ENCODE results near the gene PPP1R14B.

DNA sequence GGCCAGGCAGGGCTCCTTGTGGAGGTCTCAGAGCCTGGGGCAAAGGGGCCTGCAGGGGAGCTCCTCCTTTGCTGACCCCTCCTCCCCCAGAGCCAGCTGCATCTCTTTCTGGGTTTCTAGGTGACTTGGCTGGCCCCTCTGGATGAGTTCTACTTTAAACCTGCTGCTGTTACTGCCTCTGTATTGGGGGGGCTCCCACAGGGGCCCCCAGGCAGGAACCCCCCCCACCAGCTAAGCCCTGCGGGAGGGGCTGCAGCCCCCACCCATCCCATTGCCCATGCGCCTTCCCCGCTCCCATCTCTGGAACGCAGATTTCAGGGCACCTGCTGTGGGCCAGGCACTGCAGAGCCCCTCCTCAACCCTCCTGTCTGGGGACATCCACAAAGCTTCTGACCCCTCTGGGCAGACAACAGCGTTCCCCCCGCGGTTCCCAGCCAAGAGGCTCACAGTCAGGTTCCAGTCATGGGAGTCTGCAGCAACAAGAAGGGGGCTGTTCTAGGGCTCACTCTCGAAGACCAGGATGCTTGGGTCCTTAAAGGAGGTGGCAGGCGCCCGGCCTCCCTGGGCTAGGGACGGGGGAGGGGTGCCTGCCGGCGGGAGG, 3.8 kb upstream of the PPP1R14B start:
- no peak for TF ChIP-seq POLR2A (IDR thresholded peaks at IDR 0.05; ENCODE audit: low read depth, low read length)
- TF ChIP-seq, protein P1, sequence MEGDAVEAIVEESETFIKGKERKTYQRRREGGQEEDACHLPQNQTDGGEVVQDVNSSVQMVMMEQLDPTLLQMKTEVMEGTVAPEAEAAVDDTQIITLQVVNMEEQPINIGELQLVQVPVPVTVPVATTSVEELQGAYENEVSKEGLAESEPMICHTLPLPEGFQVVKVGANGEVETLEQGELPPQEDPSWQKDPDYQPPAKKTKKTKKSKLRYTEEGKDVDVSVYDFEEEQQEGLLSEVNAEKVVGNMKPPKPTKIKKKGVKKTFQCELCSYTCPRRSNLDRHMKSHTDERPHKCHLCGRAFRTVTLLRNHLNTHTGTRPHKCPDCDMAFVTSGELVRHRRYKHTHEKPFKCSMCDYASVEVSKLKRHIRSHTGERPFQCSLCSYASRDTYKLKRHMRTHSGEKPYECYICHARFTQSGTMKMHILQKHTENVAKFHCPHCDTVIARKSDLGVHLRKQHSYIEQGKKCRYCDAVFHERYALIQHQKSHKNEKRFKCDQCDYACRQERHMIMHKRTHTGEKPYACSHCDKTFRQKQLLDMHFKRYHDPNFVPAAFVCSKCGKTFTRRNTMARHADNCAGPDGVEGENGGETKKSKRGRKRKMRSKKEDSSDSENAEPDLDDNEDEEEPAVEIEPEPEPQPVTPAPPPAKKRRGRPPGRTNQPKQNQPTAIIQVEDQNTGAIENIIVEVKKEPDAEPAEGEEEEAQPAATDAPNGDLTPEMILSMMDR (IDR thresholded peaks at IDR 0.05; ENCODE audit: extremely low read depth in 1 of 2, insufficient read depth in 1 of 2, low read depth in 1 of 2, low read length in 2 of 2): no peak
